D721Med (cell line): ENCODE measurements around the gene TNPO3.

Source experiments
- DNase-seq: peaks from one replicate; pipeline ENCODE4 v3.0.0; 2011; ENCODE audit warnings: low spot score; ENCODE audit not compliant: insufficient read length
- FAIRE-seq: peaks from 2 replicates; lab custom pipeline; 2011; peaks lifted over from hg19 to GRCh38; lab: Jason Lieb, UNC
- TF ChIP-seq, protein P1 (sequence below): IDR thresholded peaks from 2 replicates; pipeline ENCODE4 v1.5.1; 2012; ENCODE audit warnings: mild to moderate bottlenecking, control low read depth; ENCODE audit not compliant: insufficient read depth; ENCODE audit errors: missing control alignments

Gene TNPO3

DNA sequence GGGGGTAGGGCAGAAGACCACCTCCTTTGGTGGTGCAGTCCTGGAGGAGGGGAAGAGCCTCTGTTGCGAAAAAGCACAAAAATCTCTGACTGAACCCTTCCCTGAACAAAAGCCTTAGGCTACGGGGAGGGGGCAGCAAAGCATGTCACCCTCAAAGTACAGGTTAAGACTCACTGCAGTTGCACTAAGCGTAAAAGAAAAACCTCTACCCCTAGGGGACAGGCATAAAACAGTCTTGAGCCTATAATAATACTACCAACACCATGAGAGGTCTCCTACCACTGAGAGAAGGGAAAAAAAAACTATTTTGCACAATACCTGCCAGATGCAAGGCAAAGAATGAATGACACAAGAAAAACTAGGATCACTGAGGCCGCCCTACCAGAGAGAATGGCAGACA, 17.3 kb downstream of the TNPO3 start:
- no peak for FAIRE-seq

DNA sequence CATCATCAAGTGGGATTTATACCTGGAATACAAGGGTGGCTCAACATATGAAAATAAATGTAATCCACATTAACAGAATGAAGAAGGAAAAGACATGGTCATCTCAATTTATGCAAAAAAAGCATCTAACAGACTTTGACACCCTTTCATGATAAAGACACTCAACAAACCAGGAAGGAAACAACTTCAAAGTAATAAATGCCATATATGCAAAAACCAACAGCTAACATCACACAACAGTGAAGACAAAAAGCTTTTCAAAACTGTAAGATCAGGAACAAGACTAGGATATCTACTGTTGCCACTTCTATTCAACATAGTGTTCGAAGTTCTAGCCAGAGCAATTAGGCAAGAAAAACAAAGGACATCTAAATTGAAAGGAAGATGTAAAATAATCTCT, 22.9 kb downstream of the TNPO3 start:
- TF ChIP-seq, protein P1, sequence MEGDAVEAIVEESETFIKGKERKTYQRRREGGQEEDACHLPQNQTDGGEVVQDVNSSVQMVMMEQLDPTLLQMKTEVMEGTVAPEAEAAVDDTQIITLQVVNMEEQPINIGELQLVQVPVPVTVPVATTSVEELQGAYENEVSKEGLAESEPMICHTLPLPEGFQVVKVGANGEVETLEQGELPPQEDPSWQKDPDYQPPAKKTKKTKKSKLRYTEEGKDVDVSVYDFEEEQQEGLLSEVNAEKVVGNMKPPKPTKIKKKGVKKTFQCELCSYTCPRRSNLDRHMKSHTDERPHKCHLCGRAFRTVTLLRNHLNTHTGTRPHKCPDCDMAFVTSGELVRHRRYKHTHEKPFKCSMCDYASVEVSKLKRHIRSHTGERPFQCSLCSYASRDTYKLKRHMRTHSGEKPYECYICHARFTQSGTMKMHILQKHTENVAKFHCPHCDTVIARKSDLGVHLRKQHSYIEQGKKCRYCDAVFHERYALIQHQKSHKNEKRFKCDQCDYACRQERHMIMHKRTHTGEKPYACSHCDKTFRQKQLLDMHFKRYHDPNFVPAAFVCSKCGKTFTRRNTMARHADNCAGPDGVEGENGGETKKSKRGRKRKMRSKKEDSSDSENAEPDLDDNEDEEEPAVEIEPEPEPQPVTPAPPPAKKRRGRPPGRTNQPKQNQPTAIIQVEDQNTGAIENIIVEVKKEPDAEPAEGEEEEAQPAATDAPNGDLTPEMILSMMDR = no peak
- no peak for DNase-seq
- peak; percentile 35 for FAIRE-seq

More for the DNA sequence above, 17.3 kb downstream of the TNPO3 start:
- no peak for DNase-seq
- TF ChIP-seq, protein P1 = no peak

DNA sequence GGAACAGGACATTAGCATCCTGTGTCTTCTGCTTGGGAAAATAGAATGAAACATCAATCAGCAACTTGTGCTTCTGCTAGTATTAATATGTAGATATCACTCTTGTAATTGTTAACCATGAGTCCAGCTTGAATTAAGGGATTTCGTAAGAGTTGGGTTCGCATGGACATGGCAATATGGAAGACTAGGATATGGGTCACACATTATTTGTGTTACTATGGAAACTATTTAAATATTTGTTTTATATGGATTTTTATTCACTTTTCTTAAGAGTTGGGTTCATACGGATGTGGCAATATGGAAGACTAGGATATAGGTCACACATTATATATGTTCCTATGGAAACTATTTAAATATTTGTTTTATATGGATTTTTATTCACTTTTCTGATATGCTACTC, 24.5 kb downstream of the TNPO3 start:
- TF ChIP-seq, protein P1 = no peak
- FAIRE-seq (no peak), DNase-seq (no peak)

DNA sequence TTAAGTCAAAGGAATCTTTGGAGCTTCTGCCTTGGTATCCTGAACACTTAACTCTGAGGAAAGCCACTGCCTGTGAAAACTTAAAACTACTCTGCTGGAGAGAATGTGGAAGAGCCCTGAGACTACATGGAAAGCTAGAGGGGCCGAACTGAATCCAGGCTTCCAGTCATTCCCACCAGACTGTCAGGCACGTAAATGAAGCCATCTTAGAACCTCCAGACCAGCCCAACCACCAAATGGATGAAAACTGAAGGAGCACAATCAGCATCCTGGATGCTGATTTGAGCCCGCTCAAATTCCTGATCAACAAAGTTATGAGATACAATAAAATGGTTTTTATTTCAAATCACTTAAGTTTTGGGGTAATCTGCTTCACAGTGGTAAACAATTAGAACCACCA, 30.8 kb downstream of the TNPO3 start:
- FAIRE-seq (no peak), DNase-seq (no peak)
- TF ChIP-seq, protein P1 = no peak

DNA sequence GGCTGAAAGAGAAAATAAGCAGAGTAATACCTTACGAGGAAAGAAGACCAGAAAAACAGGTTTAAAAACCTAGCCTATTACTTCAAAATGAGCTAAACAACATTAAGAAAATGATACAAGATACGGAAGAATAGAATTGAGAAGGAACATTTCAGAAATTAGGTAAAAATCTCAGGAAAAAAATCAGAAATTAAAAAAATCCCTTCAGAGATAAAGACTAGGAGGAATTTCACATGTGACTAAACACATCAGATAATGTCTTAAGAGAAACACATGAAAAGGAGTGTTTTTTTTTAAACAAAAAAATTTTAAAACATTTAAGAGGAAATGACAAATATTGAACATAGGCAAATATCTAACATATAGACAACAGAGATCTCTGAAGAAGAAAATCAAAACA, 33.3 kb downstream of the TNPO3 start:
- DNase-seq (no peak), FAIRE-seq (no peak)
- TF ChIP-seq, protein P1 = no peak

DNA sequence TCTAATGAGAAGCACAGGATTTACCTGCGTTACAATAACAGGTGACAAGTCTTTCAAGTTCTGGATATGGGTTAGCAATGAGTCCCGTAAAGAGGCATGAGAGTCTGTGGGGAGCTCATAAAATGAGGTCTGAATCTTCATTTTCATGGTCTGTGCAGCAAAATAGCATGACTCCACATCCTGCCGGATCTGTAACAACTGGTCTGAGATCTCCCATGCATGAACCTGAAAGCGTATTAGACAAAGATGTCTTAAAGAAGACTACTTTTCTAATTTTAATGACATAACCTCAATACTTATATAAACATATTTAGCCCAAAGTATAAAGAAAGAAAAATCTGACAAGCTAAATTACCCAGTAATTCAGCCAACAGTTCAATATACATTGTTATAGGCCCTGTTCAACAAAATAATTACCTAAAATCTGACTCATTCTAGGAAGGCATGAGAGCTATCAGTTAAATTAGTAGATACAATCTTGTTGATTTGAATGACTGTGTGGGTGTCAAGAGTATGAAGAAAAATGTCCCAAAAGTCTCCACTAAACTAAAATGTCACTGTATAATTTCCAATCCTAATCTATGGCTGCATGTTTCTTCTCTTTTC, 36.9 kb downstream of the TNPO3 start:
- TF ChIP-seq, protein P1 = no peak
- FAIRE-seq = no peak
- no peak for DNase-seq

DNA sequence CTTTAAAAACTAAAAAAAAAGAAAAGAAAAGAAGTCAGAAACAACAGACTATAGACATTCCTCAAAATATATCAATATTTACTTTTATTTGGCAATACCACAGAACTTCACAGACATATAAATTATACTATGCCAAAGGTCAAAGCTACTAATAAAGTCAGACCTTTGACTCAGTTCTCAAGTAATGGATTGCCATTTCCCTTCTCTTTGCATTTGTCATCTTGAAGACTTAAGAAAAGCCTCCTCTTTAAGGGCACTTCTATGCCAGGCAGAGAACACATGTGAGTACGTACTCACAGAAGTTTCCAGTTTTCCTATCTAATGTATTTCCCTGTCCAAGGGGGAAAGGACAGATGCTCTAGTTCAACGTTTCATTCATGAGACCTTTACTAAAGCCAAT, 37.6 kb downstream of the TNPO3 start:
- FAIRE-seq (no peak), DNase-seq (no peak)
- TF ChIP-seq, protein P1 = no peak
